ENCODE results near the gene TMEM198.

DNA sequence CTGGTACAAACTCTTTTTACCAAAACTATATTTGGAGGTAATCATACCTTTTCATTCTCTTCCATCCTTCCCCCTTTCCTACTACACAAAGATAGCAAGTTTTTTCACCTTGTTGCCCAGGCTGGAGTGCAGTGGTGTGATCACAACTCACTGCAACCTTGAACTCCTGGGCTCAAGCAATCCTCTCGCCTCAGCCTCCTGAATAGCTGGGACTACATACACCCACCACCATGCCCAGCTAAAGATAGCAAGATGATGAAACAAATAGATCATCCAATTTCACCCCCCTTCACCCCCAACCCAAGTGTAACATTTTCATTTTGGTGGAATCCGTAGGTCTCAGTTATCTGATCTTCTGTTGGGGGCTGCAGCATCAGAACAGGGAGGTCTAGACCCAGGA is 49.3 kb downstream of the TMEM198 start:
- no peak for TF ChIP-seq POLR2A (IDR thresholded peaks at IDR 0.05)
- no peak for TF ChIP-seq CTCF (IDR thresholded peaks at IDR 0.05)
